Stimulated activated CD4-positive, alpha-beta T cell treated with anti-CD3 and anti-CD28 coated beads, Interleukin-12 subunit alpha, Interleukin-12 subunit beta, amount 100 ng/mL, for 48 hours (primary cell): ENCODE measurements around the gene DNAAF5.
"Not testable (repeated sequence)": the region's sequence is repeated elsewhere in the genome, so short reads cannot be mapped to it uniquely, and the experiment has no call there.

Experiments used
- DNase-seq, 3 donors: peaks; one replicate each; pipeline ENCODE4 v3.0.0-alpha.2; 2020; ENCODE audit warnings: low read depth in 2 of 3, low spot score in 1 of 3

DNAAF5 gene

DNA sequence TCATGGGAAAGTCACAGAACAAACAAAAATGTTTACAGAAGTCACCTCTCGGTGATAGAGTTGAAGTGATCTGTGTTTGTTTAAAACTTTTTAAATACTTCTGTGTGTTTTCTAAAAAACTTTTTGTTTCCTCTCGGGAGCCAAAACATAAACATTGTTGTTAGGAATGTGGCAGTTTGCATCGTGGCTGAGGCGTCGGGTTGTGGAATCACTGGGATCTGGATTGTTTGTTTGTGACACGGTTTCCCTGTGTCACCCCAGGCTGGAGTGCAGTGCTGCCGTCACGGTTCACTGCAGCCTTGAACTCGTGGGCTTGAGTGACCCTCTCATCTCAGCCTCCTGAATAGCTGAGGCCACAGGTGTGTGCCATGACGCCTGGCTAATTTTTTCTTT, 76.7 kb downstream of the DNAAF5 start:
- DNase-seq: no peak

- DNase-seq: not testable (repeated sequence)
These were observed 77.3 kb downstream of the DNAAF5 start for GRCh38 chr7:803796-804195.

GRCh38 chr7:805261-805660, 78.8 kb downstream of the DNAAF5 start:
- DNase-seq: no peak

- no peak for DNase-seq
These were observed 89.1 kb downstream of the DNAAF5 start for GRCh38 chr7:815284-816216.

DNA sequence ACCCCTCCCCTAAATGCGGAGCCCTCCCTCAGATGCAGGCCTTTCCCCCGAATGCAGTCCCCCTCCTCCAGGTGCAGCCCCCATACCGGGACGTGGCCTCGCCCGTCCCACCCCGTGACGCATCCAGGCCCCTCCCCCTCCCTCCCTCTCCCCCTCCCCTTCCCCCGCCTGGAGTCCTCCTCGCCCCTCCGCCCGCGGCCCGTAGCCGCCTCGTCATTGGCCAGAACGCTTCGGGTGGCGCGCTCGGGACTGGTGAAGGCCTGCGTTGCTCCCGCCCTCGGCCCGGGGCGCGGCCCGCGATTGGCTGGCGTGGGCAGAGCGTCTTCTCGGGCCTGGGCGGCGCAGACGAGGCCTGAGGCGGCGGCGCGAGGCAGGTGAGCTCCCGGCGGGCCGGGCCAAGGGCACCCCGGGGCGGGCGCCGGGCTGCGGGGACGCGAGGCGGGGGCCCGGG, 89.8 kb downstream of the DNAAF5 start:
- DNase-seq: peak; percentile 87 to 96 (median 93)

DNA sequence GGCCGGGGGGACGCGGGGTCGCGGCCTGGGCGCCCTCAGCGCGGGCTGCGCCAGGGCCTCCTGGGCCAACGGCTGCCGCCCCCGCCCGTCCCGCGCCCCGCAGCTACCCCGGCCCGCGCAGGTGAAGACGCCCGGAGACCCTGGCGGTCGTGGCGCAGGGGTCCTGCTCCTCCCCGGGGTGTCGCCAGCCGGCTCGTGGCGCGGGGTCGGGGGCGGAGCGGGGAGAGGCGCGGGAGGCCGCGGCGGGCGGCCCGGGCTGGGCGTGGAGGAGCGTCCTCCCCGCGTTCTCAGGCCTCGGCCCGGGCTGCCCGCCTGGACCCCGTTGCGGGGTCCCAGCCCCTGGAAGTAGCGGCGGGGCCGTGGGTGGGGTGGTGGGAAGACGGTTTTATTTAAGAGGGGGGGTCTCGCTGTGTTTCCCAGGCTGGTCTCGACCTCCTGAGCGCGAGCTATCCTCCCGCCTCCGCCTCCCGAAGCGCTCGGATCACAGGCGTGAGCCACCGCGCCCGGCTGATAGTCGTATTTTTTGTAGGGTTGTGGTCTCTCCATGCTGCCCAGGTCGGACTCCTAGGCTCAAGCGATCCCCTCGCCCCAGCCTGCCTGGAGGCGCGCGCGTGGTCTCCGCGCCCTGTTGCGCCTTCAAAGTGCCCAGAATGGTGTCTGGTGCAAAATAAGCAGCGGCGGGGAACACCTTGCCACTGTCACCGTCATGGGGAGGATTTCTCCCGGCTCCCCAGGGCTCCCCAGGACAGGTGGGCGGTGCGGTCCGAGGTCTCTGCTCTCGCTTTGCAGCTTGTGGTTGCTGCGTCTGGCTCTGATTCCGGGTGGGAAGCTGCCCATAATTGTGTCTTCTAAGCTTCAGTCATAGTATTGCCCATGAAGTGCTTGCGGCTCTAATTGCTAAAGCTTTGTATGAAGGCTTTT, 90.5 kb downstream of the DNAAF5 start:
- peak in 2 of 3 donors; percentile 42 to 59 for DNase-seq

GRCh38 chr7:818031-818699, 91.7 kb downstream of the DNAAF5 start:
- no peak for DNase-seq

- DNase-seq: no peak
These were observed 93.8 kb downstream of the DNAAF5 start for GRCh38 chr7:820341-820740.

DNA sequence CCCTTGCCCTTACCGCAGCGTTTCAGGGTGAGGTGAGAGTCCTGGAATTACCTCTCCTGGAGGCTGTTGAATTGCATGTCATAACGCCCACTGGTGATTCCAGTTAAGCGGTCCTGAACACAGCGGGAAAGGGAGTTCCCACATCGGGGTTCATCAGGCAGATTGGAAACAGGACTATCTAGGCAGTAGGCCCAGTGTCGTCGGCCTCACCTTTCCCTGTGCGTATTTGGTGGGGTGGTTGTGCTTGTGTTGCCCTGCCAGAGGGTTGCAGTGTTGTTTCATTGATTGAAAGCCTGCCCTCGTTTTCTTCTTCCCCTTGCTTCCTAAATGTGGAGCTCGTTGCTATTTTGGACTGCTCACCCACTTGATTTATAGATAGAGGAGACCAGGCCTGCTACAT, 95.2 kb downstream of the DNAAF5 start:
- DNase-seq: no peak

DNA sequence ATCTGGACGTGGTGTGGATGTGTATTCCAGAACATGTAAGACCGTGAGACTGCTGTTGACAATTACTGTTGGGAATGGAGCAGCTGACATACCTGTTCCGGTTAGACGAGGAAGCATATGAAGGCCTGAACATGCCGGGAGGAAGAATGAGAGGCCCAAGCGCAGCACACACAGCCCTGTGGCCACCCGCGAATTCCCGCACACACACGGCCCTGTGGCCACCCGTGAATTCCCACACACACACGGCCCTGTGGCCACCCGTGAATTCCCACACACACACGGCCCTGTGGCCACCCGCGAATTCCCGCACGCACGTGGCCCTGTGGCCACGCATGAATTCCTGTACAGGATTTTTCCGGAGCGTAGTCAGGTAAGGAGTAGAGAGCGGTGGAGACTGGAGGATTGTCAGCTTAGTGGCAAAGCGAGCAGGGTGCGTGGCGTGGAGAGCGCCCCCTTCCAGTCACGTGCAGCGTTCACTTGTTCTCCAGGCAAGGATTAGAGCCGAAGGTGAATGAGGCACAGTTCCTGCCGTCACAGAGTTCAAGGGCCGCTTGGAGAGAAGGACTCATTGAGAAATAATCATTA, 96.3 kb downstream of the DNAAF5 start:
- DNase-seq: no peak

- DNase-seq: no peak
These were observed 97.2 kb downstream of the DNAAF5 start for GRCh38 chr7:823649-824048.

DNA sequence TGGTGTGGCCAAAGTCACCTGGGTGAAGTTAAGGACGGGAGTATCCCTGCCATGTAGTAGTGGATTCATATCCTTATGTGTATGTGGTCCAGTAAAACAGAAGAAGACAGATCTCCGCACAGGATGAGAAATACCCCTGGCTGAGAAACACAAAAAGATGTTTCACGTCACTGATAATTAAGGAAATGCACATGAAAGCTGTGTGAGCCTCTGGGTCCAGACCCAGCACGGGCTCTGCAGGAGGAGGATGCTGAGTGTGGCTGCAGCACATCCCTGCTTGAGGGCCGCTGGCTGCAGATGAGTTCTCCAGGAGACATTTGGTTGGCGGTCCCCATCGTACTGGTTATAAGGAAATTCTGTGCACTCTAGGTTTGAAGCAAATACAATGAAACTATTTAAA, 97.6 kb downstream of the DNAAF5 start:
- no peak for DNase-seq

GRCh38 chr7:824664-825063, 98.2 kb downstream of the DNAAF5 start:
- no peak for DNase-seq

DNA sequence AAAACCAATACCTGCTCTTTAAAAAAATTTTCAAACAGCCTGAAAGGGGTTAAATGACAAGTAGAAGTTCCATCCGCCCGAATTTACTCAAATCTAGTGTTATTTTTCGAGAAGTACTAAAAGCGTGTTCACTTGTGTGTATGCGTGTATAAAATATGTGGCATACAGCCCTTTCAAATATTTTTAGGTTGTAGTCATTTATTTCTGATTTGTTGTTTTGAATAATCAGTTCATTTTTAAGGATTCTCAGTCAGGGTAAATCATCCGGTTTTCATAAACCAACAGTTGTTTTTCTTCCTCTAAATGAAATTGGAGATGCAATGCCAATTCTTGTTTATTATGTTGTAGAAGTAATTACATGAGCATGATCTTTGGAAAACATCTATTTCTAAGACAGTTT, 98.9 kb downstream of the DNAAF5 start:
- no peak for DNase-seq

DNA sequence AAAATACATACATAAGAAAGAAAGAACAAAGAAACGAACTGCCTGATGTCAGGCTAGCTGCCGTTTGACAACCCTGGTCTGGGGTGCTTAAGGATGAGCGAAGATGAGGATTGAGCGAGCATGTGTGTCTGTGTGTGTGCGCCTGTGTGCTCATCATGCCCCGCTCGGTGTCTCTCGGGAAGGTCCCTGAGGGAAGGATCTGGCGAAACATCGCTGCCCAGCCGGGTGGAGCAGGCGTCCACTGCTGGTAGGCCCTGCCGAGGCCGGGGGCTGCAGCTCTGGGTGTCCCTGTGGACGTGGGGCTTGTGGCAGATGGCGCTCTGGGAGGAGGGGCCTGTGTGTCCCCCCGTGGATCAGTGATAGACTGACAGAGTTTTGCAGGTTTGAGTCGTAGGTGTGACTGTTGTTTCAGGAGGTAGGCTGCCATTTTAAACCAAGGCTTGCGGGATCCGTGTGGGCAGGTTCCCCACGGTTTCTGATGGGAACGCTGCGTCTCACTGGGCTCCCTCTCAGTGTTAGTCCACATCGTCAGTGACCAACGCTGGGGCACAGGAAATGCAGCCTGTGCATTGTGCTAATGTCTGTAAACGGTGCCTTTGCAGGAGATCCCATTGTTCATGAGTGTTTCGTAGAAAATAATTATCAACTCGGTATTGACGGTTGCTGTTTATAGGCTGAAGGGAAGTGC, 99.9 kb downstream of the DNAAF5 start:
- DNase-seq: no peak

- DNase-seq: no peak
These were observed 102.5 kb downstream of the DNAAF5 start for GRCh38 chr7:828793-829561.

DNA sequence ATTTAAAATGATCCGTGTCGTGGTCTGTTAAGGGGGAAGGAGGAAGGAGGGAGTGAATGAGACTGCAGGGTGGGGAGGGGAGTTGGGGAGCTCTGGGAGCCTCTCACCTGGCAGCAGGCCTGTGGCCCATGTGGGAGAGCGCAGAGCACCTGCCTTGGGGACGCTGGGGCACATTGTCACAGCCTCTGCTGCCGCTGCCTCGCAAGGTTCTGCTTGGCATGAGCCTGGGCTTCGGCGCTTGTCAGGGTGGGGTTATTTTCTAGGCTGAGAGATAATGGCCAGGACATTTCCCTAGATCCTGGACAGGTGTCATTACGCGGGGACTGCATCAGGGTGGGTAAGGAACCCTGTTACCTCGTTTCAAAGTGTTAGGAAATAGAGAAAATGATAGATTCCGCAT, 103.6 kb downstream of the DNAAF5 start:
- no peak for DNase-seq

GRCh38 chr7:831596-832166, 105.2 kb downstream of the DNAAF5 start:
- DNase-seq: no peak
